ENCODE data around the gene CGN. TPM values are rescaled to one million over a fixed set of nuclear protein-coding genes. Genes with fewer than 3 reads are reported as not detected.
A peak's percentile ranks its signal among the peaks of the same experiment; 100 is the strongest.

The CGN gene
- total RNA-seq, 1 experiment from 2014 or later = 30.9 TPM

- Histone ChIP-seq H2AK5ac (ENCODE audit: insufficient read length, low read length) (no peak overlapping the region), H3K23me2 (ENCODE audit: insufficient read length, low read depth, low read length, poor library complexity, severe bottlenecking) (no peaks in the 10 kb centered on the region), H4K5ac (ENCODE audit: insufficient read length, low read depth, low read length) (no peak overlapping the region), H3K4me1 (ENCODE audit: insufficient read depth, low read length) (peaks cover 10% of the 10 kb centered on the region; the same call in 1 of the 2 replicates), H2AFZ (ENCODE audit: low read length) (no peak overlapping the region), H4K8ac (replicated peaks; ENCODE audit: insufficient read length, low read depth, low read length) (no peak overlapping the region), H3K23ac (ENCODE audit: insufficient read length, low read depth, low read length) (no peak overlapping the region), H3K79me1 (ENCODE audit: insufficient read depth, low read depth, low read length, poor library complexity, severe bottlenecking) (peaks cover 5% of the 10 kb centered on the region), H3K27me3 (ENCODE audit: insufficient read depth, low read length) (no peaks in the 10 kb centered on the region), H2BK120ac (ENCODE audit: low read depth, low read length, poor library complexity, severe bottlenecking) (no peak overlapping the region), H2BK5ac (ENCODE audit: insufficient read length, low read length) (no peak overlapping the region), H3K4ac (ENCODE audit: low read depth, low read length) (no peak overlapping the region), H3K9me3 (ENCODE audit: control insufficient read depth, low read depth, low read length) (no peaks in the 10 kb centered on the region), H3K79me2 (ENCODE audit: insufficient read depth, low read length) (peaks cover 2% of the 10 kb centered on the region; the same call in 1 of the 2 replicates), H3K4me2 (ENCODE audit: insufficient read depth, insufficient read length, low read length) (no peak overlapping the region), H4K91ac (ENCODE audit: insufficient read length, low read depth, low read length) (no peak overlapping the region), H2BK15ac (ENCODE audit: low read depth, low read length) (no peak overlapping the region), H2BK12ac (ENCODE audit: insufficient read length, low read depth, low read length) (no peak overlapping the region), H3K9ac (ENCODE audit: extremely low read depth, insufficient read length, low read length) (no peak overlapping the region), H3T11ph (ENCODE audit: low read length) (no peak overlapping the region), H4K20me1 (ENCODE audit: control insufficient read depth, insufficient read depth, insufficient read length) (no peaks in the 10 kb centered on the region), H3K27ac (ENCODE audit: insufficient read length, low read depth, low read length) (no peak overlapping the region), H3K56ac (ENCODE audit: insufficient read length, low read depth, low read length) (no peak overlapping the region), H2BK20ac (ENCODE audit: low read depth, low read length, poor library complexity, severe bottlenecking) (no peak overlapping the region), H3K18ac (ENCODE audit: insufficient read length, low read depth, low read length) (no peak overlapping the region), H3K14ac (ENCODE audit: insufficient read depth, low read length) (no peak overlapping the region)
- DNase-seq = no peak
- Mint-ChIP-seq H3K36me3 (ENCODE audit: insufficient read depth in 1 of 3, low read depth in 3 of 3) (peaks cover 10 to 36% (median 35%) of the 10 kb centered on the region in 3 experiments), H3K4me1 (peaks cover 24 to 37% of the 10 kb centered on the region in 2 experiments), H3K27me3 (ENCODE audit: low read depth) (no peaks in the 10 kb centered on the region), H3K27ac (peak overlapping the region in 2 of 3 experiments; percentile 50 to 85; a peak in 1 of 7 replicates), H3K4me3 (no peak overlapping the region), H3K9me3 (no peaks in the 10 kb centered on the region)
- TF ChIP-seq CTCF (conservative IDR thresholded peaks at IDR 0.05) = no peak
- no CpG with 5 or more reads among the region's 12 CpGs for whole genome bisulfite sequencing (ENCODE audit: extremely low coverage, insufficient read length, low lambda C conversion rate)
Measured at GRCh38 chr1:151518431-151518830, 7.2 kb downstream of the CGN start.
